ENCODE results near the gene KIAA0513. TPM values are rescaled to one million over a fixed set of nuclear protein-coding genes. Genes with fewer than 3 reads are reported as not detected.

KIAA0513 gene
- total and polyA plus RNA-seq, 2 of the 13 experiments (the other 11 are each of a cell fraction or from before 2014, with no cell fraction given), result 1.8 TPM

- TF ChIP-seq ZNF572 (CRISPR knock-in tag; IDR thresholded peaks at IDR 0.05), result 0 out of 2 replicates have a peak, but pooled peaks have one; percentile 35
- peak; percentile 9; the same call in 1 of the 2 replicates for TF ChIP-seq UBTF (CRISPR knock-in tag; IDR thresholded peaks at IDR 0.05)
- 0 out of 2 replicates have a peak, but pooled peaks have one; percentile 24 for TF ChIP-seq ZNF589 (CRISPR knock-in tag; conservative IDR thresholded peaks at IDR 0.05)
- TF ChIP-seq LCORL (IDR thresholded peaks at IDR 0.05), result no peak
- TF ChIP-seq LCORL (CRISPR knock-in tag; IDR thresholded peaks at IDR 0.05), result 0 out of 2 replicates have a peak, but pooled peaks have one; percentile 35
- TF ChIP-seq ZMYM3 (CRISPR knock-in tag; IDR thresholded peaks at IDR 0.05), result 0 out of 2 replicates have a peak, but pooled peaks have one; percentile 51
- no peak for TF ChIP-seq KAT8 (CRISPR knock-in tag; IDR thresholded peaks at IDR 0.05)
- peak; percentile 14; the same call in 1 of the 2 replicates for TF ChIP-seq SRY (CRISPR knock-in tag; IDR thresholded peaks at IDR 0.05)
- no peak for TF ChIP-seq CREM (IDR thresholded peaks at IDR 0.05)
- no peak for TF ChIP-seq CREM (CRISPR knock-in tag; IDR thresholded peaks at IDR 0.05)
- TF ChIP-seq ZNF878 (CRISPR knock-in tag; IDR thresholded peaks at IDR 0.05), result no peak
- TF ChIP-seq, protein P1, sequence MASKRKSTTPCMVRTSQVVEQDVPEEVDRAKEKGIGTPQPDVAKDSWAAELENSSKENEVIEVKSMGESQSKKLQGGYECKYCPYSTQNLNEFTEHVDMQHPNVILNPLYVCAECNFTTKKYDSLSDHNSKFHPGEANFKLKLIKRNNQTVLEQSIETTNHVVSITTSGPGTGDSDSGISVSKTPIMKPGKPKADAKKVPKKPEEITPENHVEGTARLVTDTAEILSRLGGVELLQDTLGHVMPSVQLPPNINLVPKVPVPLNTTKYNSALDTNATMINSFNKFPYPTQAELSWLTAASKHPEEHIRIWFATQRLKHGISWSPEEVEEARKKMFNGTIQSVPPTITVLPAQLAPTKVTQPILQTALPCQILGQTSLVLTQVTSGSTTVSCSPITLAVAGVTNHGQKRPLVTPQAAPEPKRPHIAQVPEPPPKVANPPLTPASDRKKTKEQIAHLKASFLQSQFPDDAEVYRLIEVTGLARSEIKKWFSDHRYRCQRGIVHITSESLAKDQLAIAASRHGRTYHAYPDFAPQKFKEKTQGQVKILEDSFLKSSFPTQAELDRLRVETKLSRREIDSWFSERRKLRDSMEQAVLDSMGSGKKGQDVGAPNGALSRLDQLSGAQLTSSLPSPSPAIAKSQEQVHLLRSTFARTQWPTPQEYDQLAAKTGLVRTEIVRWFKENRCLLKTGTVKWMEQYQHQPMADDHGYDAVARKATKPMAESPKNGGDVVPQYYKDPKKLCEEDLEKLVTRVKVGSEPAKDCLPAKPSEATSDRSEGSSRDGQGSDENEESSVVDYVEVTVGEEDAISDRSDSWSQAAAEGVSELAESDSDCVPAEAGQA (IDR thresholded peaks at IDR 0.05; ENCODE audit: low read depth), result no peak
- TF ChIP-seq, protein P1 (CRISPR knock-in tag; IDR thresholded peaks at IDR 0.05; ENCODE audit: borderline replicate concordance), result no peak
- no peak for TF ChIP-seq THYN1 (CRISPR knock-in tag; IDR thresholded peaks at IDR 0.05; ENCODE audit: borderline replicate concordance, low read depth)
- no peak for TF ChIP-seq ZNF343 (CRISPR knock-in tag; IDR thresholded peaks at IDR 0.05)
- no peak for TF ChIP-seq ZNF552 (CRISPR knock-in tag; IDR thresholded peaks at IDR 0.05; ENCODE audit: borderline replicate concordance)
- TF ChIP-seq MEF2D (CRISPR knock-in tag; IDR thresholded peaks at IDR 0.05), result no peak
- no peak for TF ChIP-seq ZSCAN9 (CRISPR knock-in tag; IDR thresholded peaks at IDR 0.05; ENCODE audit: borderline replicate concordance)
- peak; percentile 58; the same call in 1 of the 2 replicates for TF ChIP-seq ZNF10 (CRISPR knock-in tag; IDR thresholded peaks at IDR 0.05; ENCODE audit: borderline replicate concordance, low read depth)
- no peak for TF ChIP-seq MXI1 (IDR thresholded peaks at IDR 0.05; ENCODE audit: borderline replicate concordance, low read depth, low read length)
- no peak; the same call in 1 of the 2 replicates for TF ChIP-seq MAZ (IDR thresholded peaks at IDR 0.05; ENCODE audit: borderline replicate concordance, low read depth, low read length)
- TF ChIP-seq MAZ (CRISPR knock-in tag; IDR thresholded peaks at IDR 0.05; ENCODE audit: low read depth), result no peak
Observed at GRCh38 chr16:85027958-85028684, 526 bp downstream of the KIAA0513 start (continued).

All from HepG2 (cell line).